Measurements from ENCODE around the gene PIEZO2.

- TF ChIP-seq RARB (CRISPR knock-in tag; IDR thresholded peaks at IDR 0.05): no peak
- TF ChIP-seq PATZ1 (CRISPR knock-in tag; IDR thresholded peaks at IDR 0.05; ENCODE audit: borderline replicate concordance): no peak
- no peak for TF ChIP-seq BACH2 (CRISPR knock-in tag; IDR thresholded peaks at IDR 0.05; ENCODE audit: borderline replicate concordance)
Measured at GRCh38 chr18:10689236-10690034, 459.9 kb downstream of the PIEZO2 start.

Measured in SK-N-SH treated with all-trans-retinoic acid at 6 μM for 48 hours (cell line).